H1 (cell line): ENCODE results near the gene TIMP4. TPM values are rescaled to one million over a fixed set of nuclear protein-coding genes. Genes with fewer than 3 reads are reported as not detected.
A peak's percentile ranks its signal among the peaks of the same experiment; 100 is the strongest.

Experiments used
- CBX8 ChIP-seq: fragments of 300-800, 300-1000 bp; sonication (generic); IDR thresholded peaks from 2 replicates; pipeline ENCODE4 v1.7.1; 2016; ENCODE audit warnings: low read depth, low read length, borderline replicate concordance
- CREB1 ChIP-seq: IDR thresholded peaks from 2 replicates; pipeline ENCODE4 v1.6.1; 2012; ENCODE audit warnings: inconsistent platforms
- EGR1 ChIP-seq: IDR thresholded peaks from 2 replicates; pipeline ENCODE4 v1.6.1; 2011; ENCODE audit warnings: low read depth, low read length, borderline replicate concordance
- GABPA ChIP-seq: IDR thresholded peaks from 2 replicates; pipeline ENCODE4 v1.6.1; 2011; ENCODE audit warnings: mild to moderate bottlenecking, low read length, moderate library complexity, borderline replicate concordance; ENCODE audit not compliant: insufficient read depth
- HDAC2 ChIP-seq, 2 experiments: fragments of 300-600 bp in 1 of 2; sonication (generic) in 1 of 2; IDR thresholded peaks; 2 replicates each; pipeline ENCODE4 v1.6.1; 2011 to 2012; ENCODE audit warnings: low read depth in 2 of 2, low read length in 2 of 2, mild to moderate bottlenecking in 2 of 2, moderate library complexity in 2 of 2, borderline replicate concordance in 1 of 2, inconsistent platforms in 1 of 2
- JUN ChIP-seq: IDR thresholded peaks from 2 replicates; pipeline ENCODE4 v1.6.1; 2011; ENCODE audit warnings: low read depth, mild to moderate bottlenecking, improper control_type of control experiment, low read length
- KDM1A ChIP-seq: fragments of 200-600, 300-600 bp; sonication (generic); IDR thresholded peaks from 2 replicates; pipeline ENCODE4 v1.7.1; 2016; ENCODE audit warnings: mild to moderate bottlenecking, low read length, borderline replicate concordance
- KDM4A ChIP-seq: IDR thresholded peaks from one replicate; pipeline ENCODE4 v1.7.1; 2012; ENCODE audit warnings: low read depth, mild to moderate bottlenecking, moderate library complexity, low read length, inconsistent platforms; ENCODE audit not compliant: severe bottlenecking
- NANOG ChIP-seq: IDR thresholded peaks from 2 replicates; pipeline ENCODE4 v1.6.1; 2011; ENCODE audit warnings: low read length, low read depth, mild to moderate bottlenecking, inconsistent platforms; ENCODE audit not compliant: insufficient read depth, poor library complexity, severe bottlenecking
- PHF8 ChIP-seq: fragments of 200-600 bp; sonication (generic); conservative IDR thresholded peaks from 2 replicates; pipeline ENCODE4 v1.7.1; 2012; ENCODE audit warnings: low read depth, mild to moderate bottlenecking, inconsistent platforms, low read length, moderate library complexity
- POLR2AphosphoS5 ChIP-seq: IDR thresholded peaks from 2 replicates; pipeline ENCODE4 v1.6.1; 2011; ENCODE audit warnings: low read depth, low read length
- RAD21 ChIP-seq, 2 experiments: IDR thresholded peaks in 1 of 2; conservative IDR thresholded peaks in 1 of 2; 2 replicates each; pipeline ENCODE4 v1.6.1; 2011; ENCODE audit warnings: low read depth in 2 of 2, low read length in 2 of 2, improper control_type of control experiment in 1 of 2, inconsistent platforms in 1 of 2, mild to moderate bottlenecking in 1 of 2, moderate library complexity in 1 of 2
- RXRA ChIP-seq: IDR thresholded peaks from 2 replicates; pipeline ENCODE4 v1.6.1; 2011; ENCODE audit warnings: low read depth, mild to moderate bottlenecking, low read length, moderate library complexity; ENCODE audit not compliant: insufficient read depth
- SIN3A ChIP-seq, 2 experiments: IDR thresholded peaks in 1 of 2; conservative IDR thresholded peaks in 1 of 2; 2 replicates each; pipeline ENCODE4 v1.6.1; 2011 to 2012; ENCODE audit warnings: low read length in 2 of 2, improper control_type of control experiment in 1 of 2, low read depth in 1 of 2, mild to moderate bottlenecking in 1 of 2
- SIRT6 ChIP-seq: IDR thresholded peaks from one replicate; pipeline ENCODE4 v1.7.1; 2012; ENCODE audit warnings: low read length, inconsistent platforms
- SP2 ChIP-seq: IDR thresholded peaks from 2 replicates; pipeline ENCODE4 v1.6.1; 2012; ENCODE audit warnings: mild to moderate bottlenecking, low read length, inconsistent platforms
- TBP ChIP-seq: IDR thresholded peaks from 2 replicates; pipeline ENCODE4 v1.6.1; 2011; ENCODE audit warnings: low read depth, low read length, improper control_type of control experiment
- TEAD4 ChIP-seq: IDR thresholded peaks from 2 replicates; pipeline ENCODE4 v1.6.1; 2012; ENCODE audit warnings: low read depth, low read length, inconsistent platforms, mixed read lengths
- ZNF274 ChIP-seq: IDR thresholded peaks from 2 replicates; pipeline ENCODE4 v1.7.0; 2012; ENCODE audit warnings: low read length, borderline replicate concordance; ENCODE audit errors: extremely low read depth
- polyA plus RNA-seq, 7 experiments: library from polyadenylated mRNA; depleted of rRNA in 3 of 7; stranded (reverse) in 5 of 7; unstranded in 2 of 7; fragments of >200 nt in 5 of 7; fragments of 200-250 nt in 2 of 7; gene quantifications; 1 replicate in 5 of 7; 2 replicates in 1 of 7; 4 replicates in 1 of 7; pipeline versions ENCODE4 v1.2.1 to v1.2.3, GENCODE V29; 2011 to 2013; ENCODE audit warnings: missing spikeins in 2 of 7, mixed read lengths in 2 of 7
- total RNA-seq: library from RNA; stranded (reverse); fragmentation: NEBNext Ultra II Directional; extraction: Animal tissue kit (Norgen Biotek cat#: 25700); gene quantifications from 2 replicates; pipeline ENCODE4 v1.2.1, GENCODE V29; 2021
- TF ChIP-seq, protein P1 (sequence below), 3 experiments: IDR thresholded peaks; 1 replicate in 2 of 3; 2 replicates in 1 of 3; pipeline versions ENCODE4 v1.5.1 to v1.6.1; 2011; ENCODE audit warnings: low read length in 3 of 3, mild to moderate bottlenecking in 3 of 3, inconsistent platforms in 2 of 3, low read depth in 1 of 3, moderate library complexity in 1 of 3; ENCODE audit not compliant: insufficient read depth in 1 of 3; ENCODE audit errors: control extremely low read depth in 1 of 3

TIMP4 gene
- total and polyA plus RNA-seq, 2 of the 8 experiments (the other 6 are each of a cell fraction or from before 2014, with no cell fraction given), result 5.1 to 8.7 TPM

GRCh38 chr3:12158387-12159226 is at the start of gene TIMP4 (continued):
- no peak for TF ChIP-seq RAD21 (IDR thresholded peaks at IDR 0.05 in 1 of 2, conservative IDR thresholded peaks at IDR 0.05 in 1 of 2; ENCODE audit: low read depth in 2 of 2, low read length in 2 of 2)
- TF ChIP-seq HDAC2 (IDR thresholded peaks at IDR 0.05; ENCODE audit: borderline replicate concordance in 1 of 2, low read depth in 2 of 2, low read length in 2 of 2), result peak in 1 of 2 experiments; percentile 45; a peak in 1 of 4 replicates
- TF ChIP-seq EGR1, result no peak
- no peak for TF ChIP-seq CBX8
- no peak for TF ChIP-seq RXRA
- TF ChIP-seq SP2, result no peak
- TF ChIP-seq POLR2AphosphoS5, result no peak
- TF ChIP-seq KDM4A, result peak; percentile 54
- TF ChIP-seq SIN3A (conservative IDR thresholded peaks at IDR 0.05 in 1 of 2, IDR thresholded peaks at IDR 0.05 in 1 of 2; ENCODE audit: low read depth in 1 of 2, low read length in 2 of 2), result 0 out of 4 replicates have a peak, but pooled peaks of 1 of the 2 experiments have one; percentile 16
- TF ChIP-seq PHF8, result no peak
- TF ChIP-seq SIRT6, result no peak
- no peak for TF ChIP-seq GABPA
- no peak for TF ChIP-seq JUN
- TF ChIP-seq CREB1, result no peak
- no peak for TF ChIP-seq KDM1A
- no peak for TF ChIP-seq NANOG
- TF ChIP-seq TEAD4, result no peak
- TF ChIP-seq, protein P1, sequence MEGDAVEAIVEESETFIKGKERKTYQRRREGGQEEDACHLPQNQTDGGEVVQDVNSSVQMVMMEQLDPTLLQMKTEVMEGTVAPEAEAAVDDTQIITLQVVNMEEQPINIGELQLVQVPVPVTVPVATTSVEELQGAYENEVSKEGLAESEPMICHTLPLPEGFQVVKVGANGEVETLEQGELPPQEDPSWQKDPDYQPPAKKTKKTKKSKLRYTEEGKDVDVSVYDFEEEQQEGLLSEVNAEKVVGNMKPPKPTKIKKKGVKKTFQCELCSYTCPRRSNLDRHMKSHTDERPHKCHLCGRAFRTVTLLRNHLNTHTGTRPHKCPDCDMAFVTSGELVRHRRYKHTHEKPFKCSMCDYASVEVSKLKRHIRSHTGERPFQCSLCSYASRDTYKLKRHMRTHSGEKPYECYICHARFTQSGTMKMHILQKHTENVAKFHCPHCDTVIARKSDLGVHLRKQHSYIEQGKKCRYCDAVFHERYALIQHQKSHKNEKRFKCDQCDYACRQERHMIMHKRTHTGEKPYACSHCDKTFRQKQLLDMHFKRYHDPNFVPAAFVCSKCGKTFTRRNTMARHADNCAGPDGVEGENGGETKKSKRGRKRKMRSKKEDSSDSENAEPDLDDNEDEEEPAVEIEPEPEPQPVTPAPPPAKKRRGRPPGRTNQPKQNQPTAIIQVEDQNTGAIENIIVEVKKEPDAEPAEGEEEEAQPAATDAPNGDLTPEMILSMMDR (IDR thresholded peaks at IDR 0.05; ENCODE audit: control extremely low read depth in 1 of 3, insufficient read depth in 1 of 3, low read depth in 1 of 3, low read length in 3 of 3), result no peak
- no peak for TF ChIP-seq TBP
- no peak for TF ChIP-seq ZNF274
